Activated naive CD8-positive, alpha-beta T cell treated with anti-CD3 and anti-CD28 coated beads, Interleukin-2, amount 50 U/mL, for 24 hours (primary cell): Measurements from ENCODE around the gene POLD4.
"Not testable (repeated sequence)": the region's sequence is repeated elsewhere in the genome, so short reads cannot be mapped to it uniquely, and the experiment has no call there.

ENCODE experiments used
- ATAC-seq: fragments of 150-1000 bp; cut with Tn5 transposase; one replicate; pipeline ENCODE4 v1.10.0; 2021
- DNase-seq: peaks from one replicate; pipeline ENCODE4 v3.0.0; 2021
- H3K27ac Mint-ChIP-seq: one replicate; pipeline ENCODE4 v1.8.0; 2021; ENCODE audit warnings: mild to moderate bottlenecking, mixed read lengths
- H3K27me3 Mint-ChIP-seq: one replicate; pipeline ENCODE4 v1.8.0; 2021; ENCODE audit warnings: mixed read lengths
- H3K36me3 Mint-ChIP-seq: one replicate; pipeline ENCODE4 v1.8.0; 2021; ENCODE audit warnings: low read depth, mixed read lengths
- H3K4me1 Mint-ChIP-seq: one replicate; pipeline ENCODE4 v1.8.0; 2021; ENCODE audit warnings: mixed read lengths
- H3K4me3 Mint-ChIP-seq: one replicate; pipeline ENCODE4 v1.8.0; 2021; ENCODE audit warnings: mild to moderate bottlenecking, moderate library complexity, mixed read lengths
- H3K9me3 Mint-ChIP-seq: one replicate; pipeline ENCODE4 v1.8.0; 2021; ENCODE audit warnings: mixed read lengths

Gene POLD4

DNA sequence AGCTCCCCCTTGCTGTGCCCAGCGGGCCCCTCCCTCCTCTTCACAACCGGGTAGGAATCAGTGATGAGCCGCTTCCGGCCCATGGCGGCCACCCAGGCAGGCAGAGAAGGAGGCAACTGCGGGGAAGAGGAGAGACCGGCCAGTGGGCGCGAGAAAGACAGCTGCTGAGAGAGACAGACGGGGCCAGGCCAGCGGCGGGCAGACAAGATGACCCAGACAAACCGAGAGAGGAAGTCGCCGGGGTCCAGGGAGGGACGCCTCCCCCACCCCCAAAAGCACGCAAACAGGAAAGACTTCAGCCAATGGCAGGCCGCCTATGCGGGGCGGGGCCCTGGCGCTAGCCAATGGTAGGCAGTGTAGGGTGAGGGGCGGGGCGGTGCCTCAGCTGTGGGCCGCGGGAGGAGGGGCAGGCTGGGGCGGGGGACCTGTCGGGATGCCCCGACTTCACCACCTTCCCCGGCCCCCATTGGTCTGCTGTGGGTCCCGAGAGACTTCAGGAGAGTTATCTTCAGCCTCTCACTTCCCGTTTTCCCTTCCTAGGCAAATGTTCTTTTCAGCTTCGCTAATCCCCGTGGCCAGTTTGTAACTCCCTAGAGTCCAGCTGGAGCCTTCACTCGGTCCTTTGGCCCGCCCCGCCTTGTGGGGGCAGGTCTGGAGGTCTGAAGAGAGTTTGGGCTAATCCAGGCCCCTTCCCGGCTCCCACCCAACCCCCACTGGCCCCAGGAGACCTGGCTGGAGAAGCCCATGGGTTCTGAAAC, at the start of gene POLD4:
Gene POLD4, minus strand, starts transcription at position 230 of the 758 bp plus-strand sequence. Its CDS starts 147 bp downstream, at position 83.
- H3K27me3 Mint-ChIP-seq, result no peaks in the 10 kb centered on the region
- H3K9me3 Mint-ChIP-seq, result no peaks in the 10 kb centered on the region
- peak within 1 kb of the TSS; percentile 97 for H3K27ac Mint-ChIP-seq
- peaks cover 76% of the 10 kb centered on the region for H3K4me1 Mint-ChIP-seq
- DNase-seq (peak; percentile 98), ATAC-seq (peak; percentile 87)
- H3K4me3 Mint-ChIP-seq, result peak within 1 kb of the TSS; percentile 96
- no peaks in the 10 kb centered on the region for H3K36me3 Mint-ChIP-seq

DNA sequence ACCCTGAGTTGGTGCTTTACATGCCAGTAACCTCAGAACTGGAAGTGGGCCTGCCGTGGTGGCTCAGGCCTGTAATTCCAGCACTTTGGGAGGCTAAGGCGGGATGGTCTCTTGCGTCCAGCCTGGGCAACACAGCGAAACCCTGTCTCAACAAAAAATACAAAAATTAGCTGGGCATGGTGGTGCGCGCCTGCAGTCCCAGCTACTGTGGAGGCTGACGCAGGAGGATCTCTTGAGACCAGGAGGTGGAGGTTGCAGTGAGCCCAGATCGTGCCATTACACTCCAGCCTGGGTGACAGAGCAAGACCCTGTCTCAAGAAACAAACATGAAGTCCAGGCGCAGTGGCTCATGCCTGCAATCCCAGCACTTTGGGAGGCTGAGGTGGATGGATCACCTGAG, 49.7 kb upstream of the POLD4 start:
- H3K9me3 Mint-ChIP-seq, H3K27me3 Mint-ChIP-seq, ATAC-seq, DNase-seq: not testable (repeated sequence)
- Mint-ChIP-seq H3K4me1 (peaks cover 65% of the 10 kb centered on the region), H3K4me3 (peak overlapping the region; percentile 88), H3K27ac (peak overlapping the region; percentile 87), H3K36me3 (peaks cover 32% of the 10 kb centered on the region)

GRCh38 chr11:67402192-67402839, 49.0 kb upstream of the POLD4 start:
- peak overlapping the region; percentile 87 for H3K27ac Mint-ChIP-seq
- not testable (repeated sequence) for DNase-seq, H3K9me3 Mint-ChIP-seq, ATAC-seq, H3K27me3 Mint-ChIP-seq
- H3K4me3 Mint-ChIP-seq, result peak overlapping the region; percentile 88
- H3K36me3 Mint-ChIP-seq, result peaks cover 35% of the 10 kb centered on the region
- peaks cover 63% of the 10 kb centered on the region for H3K4me1 Mint-ChIP-seq

DNA sequence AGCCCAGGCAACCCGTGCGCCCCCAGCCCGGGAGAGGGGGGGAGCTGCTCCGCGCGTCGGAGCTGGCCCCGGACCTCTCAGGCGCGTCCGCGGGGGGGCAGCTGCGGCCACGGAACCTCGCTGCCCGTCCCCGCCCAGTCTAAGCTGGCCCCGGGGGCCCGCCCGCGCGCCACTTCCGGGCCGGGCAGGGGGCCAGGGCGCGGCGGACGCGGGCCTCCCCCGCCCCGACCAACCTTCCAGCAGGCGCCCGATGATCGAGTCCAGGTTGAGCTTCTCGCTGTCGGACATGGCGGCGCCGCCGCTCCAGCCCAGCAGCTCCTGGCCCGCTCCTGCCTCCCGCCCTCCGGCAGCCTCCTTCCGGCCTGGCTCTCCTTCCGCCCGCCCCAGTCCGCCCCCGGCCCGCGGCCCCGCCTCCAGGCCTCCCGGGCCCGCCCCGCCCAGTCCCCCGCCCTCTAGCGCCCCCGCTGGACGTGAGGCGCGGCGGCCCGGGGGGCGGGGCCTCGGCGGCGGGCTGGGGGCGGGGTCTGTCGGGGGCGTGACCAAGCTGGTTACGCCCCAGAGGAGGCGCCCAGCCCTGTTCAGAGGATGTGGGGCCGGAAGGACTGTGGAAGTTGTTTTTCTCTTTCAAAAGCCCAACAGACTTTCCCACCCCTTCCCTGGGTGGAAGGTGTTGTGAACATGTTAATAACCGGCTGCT, 48.3 kb upstream of the POLD4 start, which contains the start of gene PPP1CA:
Gene PPP1CA, minus strand, starts transcription at position 364 of the 697 bp plus-strand sequence. Its CDS starts 76 bp downstream, at position 288.
- H3K4me3 Mint-ChIP-seq, result peak within 1 kb of the TSS; percentile 88
- no peaks in the 10 kb centered on the region for H3K9me3 Mint-ChIP-seq
- peak; percentile 64 for ATAC-seq
- DNase-seq, result peak; percentile 92
- peaks cover 32% of the 10 kb centered on the region for H3K36me3 Mint-ChIP-seq
- H3K4me1 Mint-ChIP-seq, result peaks cover 61% of the 10 kb centered on the region
- peak within 1 kb of the TSS; percentile 87 for H3K27ac Mint-ChIP-seq
- H3K27me3 Mint-ChIP-seq, result no peaks in the 10 kb centered on the region

- Mint-ChIP-seq H3K36me3 (peaks cover 31% of the 10 kb centered on the region), H3K4me3 (peak overlapping the region; percentile 88), H3K4me1 (peaks cover 55% of the 10 kb centered on the region), H3K9me3 (no peaks in the 10 kb centered on the region), H3K27ac (peak overlapping the region; percentile 75), H3K27me3 (no peaks in the 10 kb centered on the region)
- peak; percentile 7 for ATAC-seq
- peak; percentile 40 for DNase-seq
Observed at GRCh38 chr11:67400942-67401494, 47.7 kb upstream of the POLD4 start.

GRCh38 chr11:67400251-67400941, 47.0 kb upstream of the POLD4 start:
- ATAC-seq (no peak), DNase-seq (no peak)
- Mint-ChIP-seq H3K27me3 (no peaks in the 10 kb centered on the region), H3K27ac (peak overlapping the region; percentile 75), H3K9me3 (no peaks in the 10 kb centered on the region), H3K36me3 (peaks cover 30% of the 10 kb centered on the region), H3K4me1 (peaks cover 50% of the 10 kb centered on the region), H3K4me3 (peak overlapping the region; percentile 88)

- H3K4me1 Mint-ChIP-seq, result peaks cover 44% of the 10 kb centered on the region
- H3K9me3 Mint-ChIP-seq, result no peaks in the 10 kb centered on the region
- peak overlapping the region; percentile 4 for H3K4me3 Mint-ChIP-seq
- no peak for DNase-seq
- no peak for ATAC-seq
- H3K27me3 Mint-ChIP-seq, result no peaks in the 10 kb centered on the region
- peaks cover 30% of the 10 kb centered on the region for H3K36me3 Mint-ChIP-seq
- H3K27ac Mint-ChIP-seq, result peak overlapping the region; percentile 42
Observed at GRCh38 chr11:67398661-67399563, 45.6 kb upstream of the POLD4 start.

GRCh38 chr11:67397986-67398660, 44.8 kb upstream of the POLD4 start:
- H3K27me3 Mint-ChIP-seq, result no peaks in the 10 kb centered on the region

GRCh38 chr11:67397536-67397935, 44.2 kb upstream of the POLD4 start:
- no peak for DNase-seq
- Mint-ChIP-seq H3K9me3 (no peaks in the 10 kb centered on the region), H3K4me1 (peaks cover 46% of the 10 kb centered on the region), H3K27me3 (no peaks in the 10 kb centered on the region), H3K4me3 (no peak overlapping the region), H3K27ac (peak overlapping the region; percentile 35), H3K36me3 (peaks cover 35% of the 10 kb centered on the region)
- no peak for ATAC-seq

More at GRCh38 chr11:67397986-67398660, 44.8 kb upstream of the POLD4 start:
- peaks cover 44% of the 10 kb centered on the region for H3K4me1 Mint-ChIP-seq
- H3K27ac Mint-ChIP-seq, result peak overlapping the region; percentile 35
- ATAC-seq (no peak), DNase-seq (no peak)
- peaks cover 33% of the 10 kb centered on the region for H3K36me3 Mint-ChIP-seq
- H3K4me3 Mint-ChIP-seq, result no peak overlapping the region
- H3K9me3 Mint-ChIP-seq, result no peaks in the 10 kb centered on the region

DNA sequence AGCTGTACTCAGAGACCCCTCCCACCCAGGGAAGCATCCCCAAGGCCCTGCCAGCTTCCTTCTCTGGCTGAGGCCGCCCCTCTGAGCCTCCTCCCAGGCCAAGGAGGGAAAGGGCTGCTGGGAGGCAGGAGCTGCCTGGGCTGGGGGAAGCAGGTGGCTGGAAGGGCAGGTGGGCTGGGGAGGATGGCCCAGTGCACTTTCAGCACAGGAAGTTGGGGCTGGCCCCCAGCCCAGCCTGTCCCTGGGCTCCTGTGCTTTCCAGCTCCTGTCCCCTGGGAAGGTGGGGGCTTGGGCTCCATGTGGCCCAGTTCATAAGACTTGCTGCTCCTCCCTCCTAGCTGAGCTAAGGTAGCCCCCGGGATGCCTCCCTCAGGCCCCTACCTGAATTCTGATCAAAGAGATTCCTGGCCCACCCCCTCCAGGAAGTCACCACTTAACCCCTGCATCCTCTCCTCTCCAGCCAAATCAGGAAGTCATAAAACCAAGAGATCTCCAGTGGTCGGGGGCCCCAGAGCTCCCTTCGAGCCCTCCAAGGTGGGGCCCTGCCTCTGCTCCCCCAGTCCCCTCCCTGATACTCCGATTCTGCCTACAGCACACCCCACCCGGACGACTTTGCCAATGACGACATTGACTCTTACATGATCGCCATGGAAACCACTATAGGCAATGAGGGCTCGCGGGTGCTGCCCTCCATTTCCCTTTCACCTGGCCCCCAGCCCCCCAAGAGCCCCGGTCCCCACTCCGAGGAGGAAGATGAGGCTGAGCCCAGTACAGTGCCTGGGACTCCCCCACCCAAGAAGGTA, 43.4 kb upstream of the POLD4 start:
- Mint-ChIP-seq H3K27me3 (no peaks in the 10 kb centered on the region), H3K27ac (peak overlapping the region; percentile 73), H3K4me1 (peaks cover 46% of the 10 kb centered on the region), H3K9me3 (no peaks in the 10 kb centered on the region), H3K4me3 (no peak overlapping the region), H3K36me3 (peaks cover 35% of the 10 kb centered on the region)
- DNase-seq (no peak), ATAC-seq (no peak)

DNA sequence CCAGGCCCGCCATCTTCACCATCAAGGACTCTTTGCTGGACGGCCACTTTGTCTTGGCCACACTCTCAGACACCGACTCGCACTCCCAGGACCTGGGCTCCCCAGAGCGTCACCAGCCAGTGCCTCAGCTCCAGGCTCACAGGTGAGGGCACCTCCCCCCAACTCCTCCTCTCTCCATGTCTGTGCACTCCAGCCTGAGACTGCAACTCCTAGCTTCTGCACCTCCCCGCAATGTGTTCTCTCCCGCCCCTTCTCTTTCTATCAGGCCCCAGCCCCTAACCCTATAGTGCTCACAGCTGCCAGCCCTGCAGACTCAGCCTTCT, 42.9 kb upstream of the POLD4 start:
- H3K27me3 Mint-ChIP-seq, result no peaks in the 10 kb centered on the region
- H3K36me3 Mint-ChIP-seq, result peaks cover 35% of the 10 kb centered on the region
- peaks cover 50% of the 10 kb centered on the region for H3K4me1 Mint-ChIP-seq
- DNase-seq (no peak), ATAC-seq (no peak)
- no peak overlapping the region for H3K4me3 Mint-ChIP-seq
- no peak overlapping the region for H3K27ac Mint-ChIP-seq
- no peaks in the 10 kb centered on the region for H3K9me3 Mint-ChIP-seq

GRCh38 chr11:67395555-67396258, 42.4 kb upstream of the POLD4 start:
- Mint-ChIP-seq H3K4me3 (no peak overlapping the region), H3K4me1 (peaks cover 55% of the 10 kb centered on the region), H3K27me3 (no peaks in the 10 kb centered on the region), H3K36me3 (peaks cover 34% of the 10 kb centered on the region), H3K9me3 (no peaks in the 10 kb centered on the region), H3K27ac (no peak overlapping the region)
- DNase-seq, result no peak
- ATAC-seq, result no peak
